ENCODE data around the gene EBF3.

The EBF3 gene

DNA sequence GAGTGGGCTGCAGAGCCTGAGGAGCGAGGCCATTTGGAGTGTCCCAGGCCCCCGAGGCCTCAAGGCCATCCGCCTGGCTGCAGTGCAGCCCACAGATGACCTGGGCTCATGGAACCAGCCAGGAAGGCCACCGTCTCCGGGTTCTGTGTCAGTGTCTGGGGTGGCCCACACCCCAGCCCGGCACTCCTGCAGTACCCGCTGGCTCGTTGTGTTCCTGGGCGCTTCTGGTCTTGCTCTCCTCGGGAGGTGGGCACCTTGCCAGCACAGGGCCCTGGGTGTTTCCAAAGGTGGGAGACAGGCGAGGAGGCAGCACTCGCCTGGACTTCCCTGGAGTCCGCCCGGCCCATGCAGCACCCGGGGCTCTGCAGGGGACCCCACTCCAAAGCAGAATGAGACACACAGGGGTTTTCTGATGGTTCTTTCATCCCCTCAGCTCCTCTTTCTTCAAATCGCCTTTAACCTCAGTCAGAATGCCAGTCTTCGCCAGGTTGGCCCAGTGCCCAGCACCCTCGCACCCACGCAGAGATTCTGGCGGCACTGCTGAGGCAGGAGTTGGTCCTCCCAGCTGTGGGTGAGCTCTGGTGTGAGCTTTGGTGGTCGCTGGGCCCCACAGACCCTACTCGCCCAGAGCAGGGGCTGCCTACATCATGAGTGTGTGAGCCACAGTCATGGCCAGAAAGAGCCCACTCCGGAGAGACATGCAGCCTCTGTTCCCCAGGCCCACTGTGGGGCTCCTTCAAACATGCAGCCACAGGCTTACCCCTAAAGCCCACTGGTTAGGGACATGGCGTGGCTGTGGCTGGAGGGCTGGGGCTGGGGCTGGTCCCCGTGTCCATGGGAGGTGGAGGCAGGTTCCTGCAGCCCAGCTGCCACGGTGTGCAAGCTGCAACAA lies 155.7 kb downstream of the EBF3 start:
- FAIRE-seq = no peak
- no peak for DNase-seq (ENCODE audit: low spot score)

DNA sequence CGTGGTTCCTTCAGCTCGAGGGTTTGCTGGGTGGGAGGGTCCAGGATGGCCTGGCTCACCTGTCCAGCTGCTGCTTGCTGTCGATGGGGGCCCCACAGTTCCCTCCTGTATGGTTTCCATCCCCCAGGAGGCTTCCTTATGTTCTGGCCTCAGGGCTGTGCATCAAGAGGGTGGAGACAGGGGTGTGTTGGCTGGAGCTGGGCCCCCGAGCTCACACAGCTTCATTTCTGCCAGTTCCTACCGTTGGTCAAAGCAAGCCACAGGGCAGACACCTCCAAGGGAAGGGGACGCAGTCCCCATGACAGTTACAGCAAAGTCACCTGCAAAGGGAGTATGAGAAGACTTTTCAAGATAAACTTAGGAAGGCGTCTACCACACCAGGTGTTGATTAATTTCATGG lies 156.9 kb downstream of the EBF3 start:
- DNase-seq (ENCODE audit: low spot score) (no peak), FAIRE-seq (no peak)

DNA sequence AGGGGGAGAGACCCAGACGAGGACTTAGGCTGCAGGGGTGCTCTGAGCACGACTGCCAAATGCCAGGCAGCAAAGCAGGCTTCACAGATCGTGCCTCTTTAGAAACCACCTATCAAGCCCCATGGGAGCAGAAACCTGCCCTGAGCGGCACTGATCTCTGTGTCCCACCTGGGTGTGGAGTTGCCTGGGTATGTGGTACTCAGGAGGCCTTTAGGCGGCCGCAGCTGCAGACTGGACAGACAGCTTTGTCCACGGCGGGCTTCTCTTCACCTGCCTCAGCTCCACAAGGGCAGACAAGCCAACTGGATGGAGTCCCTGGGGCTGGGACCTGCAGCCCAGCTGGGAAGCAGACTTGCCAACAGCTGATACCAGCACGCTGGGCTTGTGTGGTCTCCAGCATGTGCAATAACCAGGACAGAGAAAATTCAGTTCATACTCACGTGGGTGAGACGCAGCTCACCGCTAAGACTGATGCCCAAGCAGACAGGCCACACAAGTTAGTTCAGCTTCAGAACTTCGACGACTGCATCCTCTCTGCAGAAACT lies 163.2 kb downstream of the EBF3 start:
- no peak for FAIRE-seq

DNA sequence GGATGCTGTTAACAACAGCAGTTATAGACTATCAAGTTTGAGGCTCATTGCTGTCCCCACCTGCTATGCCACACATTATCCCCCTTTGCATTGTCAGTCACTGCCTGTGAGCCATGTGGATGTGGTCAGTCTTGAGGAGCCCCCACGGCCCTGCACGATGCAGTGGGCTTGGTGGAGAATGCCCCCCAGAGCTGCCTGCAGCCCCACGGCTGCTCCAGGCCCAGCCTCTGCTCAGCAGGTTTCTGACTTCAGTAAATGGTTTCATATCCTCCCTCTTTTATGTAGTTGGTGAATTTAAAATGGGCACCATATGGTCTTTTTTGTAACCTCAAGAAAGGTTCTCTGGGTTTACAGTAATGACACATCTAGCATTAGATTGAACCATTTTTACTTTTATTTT lies 164.1 kb downstream of the EBF3 start:
- FAIRE-seq = no peak

More for the DNA sequence above, 163.2 kb downstream of the EBF3 start:
- DNase-seq (ENCODE audit: low spot score) = no peak

DNA sequence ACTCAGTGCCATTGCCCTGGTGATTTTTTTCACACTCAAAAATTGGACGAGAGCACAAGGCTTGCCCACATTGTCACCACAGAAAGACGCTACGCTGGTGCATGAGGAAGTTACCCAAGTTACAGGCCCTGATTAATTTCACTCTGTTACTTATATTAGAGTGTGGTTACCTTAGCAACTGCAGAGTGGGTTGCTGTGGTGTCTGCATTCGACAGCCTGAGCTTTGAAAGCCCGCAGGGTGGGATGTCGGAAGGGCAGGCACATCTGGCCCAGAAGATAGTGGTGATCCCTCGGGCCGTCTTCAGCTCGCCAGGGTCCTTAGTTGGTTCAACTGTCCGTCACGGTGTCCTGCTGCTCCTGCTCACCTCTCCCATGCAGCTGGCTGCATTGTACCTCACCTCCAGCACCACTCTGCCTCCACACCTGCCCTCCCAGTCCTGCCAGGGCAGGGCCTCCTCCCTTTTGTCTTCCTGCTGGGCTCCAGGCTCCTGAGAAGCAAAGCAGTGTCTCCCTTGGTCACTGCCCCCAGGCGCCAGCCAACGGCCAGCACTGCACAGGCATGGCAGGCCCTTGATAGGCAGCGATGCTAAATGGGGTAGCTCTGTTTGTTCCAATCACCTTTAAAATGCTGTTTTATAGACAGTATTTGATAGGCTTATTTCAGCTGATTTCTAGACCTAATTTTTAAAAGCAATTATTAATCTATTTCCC lies 167.2 kb downstream of the EBF3 start:
- FAIRE-seq (no peak), DNase-seq (ENCODE audit: low spot score) (no peak)

More for the DNA sequence above, 164.1 kb downstream of the EBF3 start:
- no peak for DNase-seq (ENCODE audit: low spot score)

DNA sequence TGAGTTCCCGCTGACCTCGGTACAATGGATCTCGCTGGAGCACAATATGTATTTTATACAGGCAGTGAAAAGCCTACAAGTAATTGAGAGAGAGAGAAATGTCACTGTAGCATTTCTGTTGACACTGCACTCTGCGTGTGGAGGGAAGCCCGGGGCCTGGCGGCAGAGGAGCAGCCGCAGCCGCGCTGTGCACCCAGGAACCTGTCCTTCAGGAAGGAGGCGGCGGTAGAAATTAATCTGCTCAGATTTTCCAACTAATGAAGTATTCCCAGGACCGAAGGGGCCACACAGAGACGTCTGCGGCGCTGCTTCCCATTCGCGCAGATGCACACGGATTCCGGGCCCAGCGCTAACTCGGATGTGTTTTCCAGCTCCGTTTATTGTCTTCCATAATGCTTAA lies 170.1 kb downstream of the EBF3 start:
- DNase-seq (ENCODE audit: low spot score) = no peak
- no peak for FAIRE-seq

DNA sequence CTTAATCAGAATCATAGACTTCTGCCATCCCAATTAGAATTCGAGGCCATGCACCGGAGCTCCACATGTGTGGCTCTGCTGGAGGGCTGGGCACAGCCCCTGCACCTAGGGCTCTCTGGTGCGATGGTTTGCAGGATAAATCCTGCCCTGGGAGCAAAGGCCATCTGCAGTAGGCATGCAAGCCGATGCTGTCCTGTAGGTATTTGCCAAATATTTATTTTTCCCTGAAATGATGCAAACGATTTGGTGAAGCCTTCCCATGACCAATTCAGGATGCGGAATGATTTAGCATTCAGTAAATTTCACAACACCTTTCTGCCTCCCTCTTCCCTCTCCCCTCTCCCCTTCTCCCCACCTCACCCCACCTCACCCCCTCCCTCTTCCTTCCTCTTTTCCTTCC lies 170.6 kb downstream of the EBF3 start:
- DNase-seq (ENCODE audit: low spot score) = no peak
- no peak for FAIRE-seq

DNA sequence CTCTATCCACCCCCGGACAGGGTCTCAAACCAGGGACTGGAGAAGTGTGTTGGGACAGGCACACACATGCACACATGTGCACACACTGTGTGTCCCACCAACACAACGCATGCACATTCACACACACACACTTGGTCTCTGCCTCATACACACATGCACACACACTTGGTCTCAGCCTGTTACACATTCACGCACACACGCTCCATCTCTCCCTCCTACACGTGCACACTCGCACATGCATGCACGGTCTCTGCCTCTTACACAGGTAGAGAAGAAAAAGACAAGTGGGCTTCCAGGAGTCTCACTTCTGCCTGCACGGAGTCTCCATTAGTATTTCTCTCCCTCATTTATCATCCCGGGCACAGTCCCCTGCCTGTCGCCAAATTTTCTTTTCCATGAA lies 171.2 kb downstream of the EBF3 start:
- FAIRE-seq (no peak), DNase-seq (ENCODE audit: low spot score) (no peak)

DNA sequence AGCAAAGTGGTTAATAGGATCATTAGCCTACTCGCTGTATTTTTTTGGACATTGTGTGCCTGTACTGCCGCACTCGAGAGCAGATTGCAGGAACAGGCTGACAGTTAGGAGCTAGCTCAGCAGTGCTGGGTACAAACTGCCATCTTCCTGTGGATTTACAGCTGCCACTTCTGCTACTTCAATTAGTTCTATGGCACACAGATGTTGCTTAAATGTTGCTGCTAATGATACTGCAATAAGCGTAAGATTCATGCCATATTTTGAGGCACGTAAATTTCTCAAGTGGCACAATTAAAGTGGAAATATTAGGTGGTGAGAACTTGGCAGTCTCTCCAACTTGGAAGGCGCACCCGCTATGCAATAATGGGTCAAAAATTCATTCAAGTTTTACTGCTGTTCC lies 171.9 kb downstream of the EBF3 start:
- FAIRE-seq = no peak
- no peak for DNase-seq (ENCODE audit: low spot score)

DNA sequence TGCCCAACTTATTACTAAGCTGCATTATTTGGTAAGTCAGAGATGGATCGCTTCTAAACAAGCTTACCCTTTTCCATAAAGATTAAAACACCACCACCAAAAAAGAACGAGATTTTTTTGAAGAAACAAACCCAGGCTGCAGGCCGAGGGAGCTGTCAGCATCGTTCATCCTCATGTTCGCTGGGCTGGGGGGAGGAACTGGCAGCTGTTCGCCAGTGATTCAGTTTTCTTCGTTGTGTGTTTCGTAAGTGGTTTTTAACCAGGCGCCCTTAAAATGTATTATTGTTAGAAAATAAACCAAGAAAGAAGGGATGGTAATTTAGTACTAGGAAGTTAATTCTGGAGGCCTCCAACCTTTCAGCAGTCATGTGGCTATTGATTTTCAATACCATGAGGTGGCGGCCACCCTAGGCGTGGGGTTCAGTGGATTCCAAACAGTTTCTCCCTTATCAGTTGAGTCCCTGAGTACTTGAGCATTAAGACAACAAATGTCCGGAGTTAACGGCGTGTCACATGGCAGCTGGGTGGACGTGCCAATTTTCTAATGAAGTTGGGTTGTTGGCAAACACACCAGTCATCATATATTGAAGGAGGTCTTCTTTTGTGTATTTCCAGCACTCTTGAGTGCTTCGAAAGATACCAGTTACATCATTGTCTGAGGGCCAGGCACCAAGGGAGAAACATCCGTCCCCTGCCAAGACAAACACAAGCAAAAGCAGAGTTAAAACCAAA lies 173.2 kb downstream of the EBF3 start:
- FAIRE-seq = no peak
- DNase-seq (ENCODE audit: low spot score) = no peak

DNA sequence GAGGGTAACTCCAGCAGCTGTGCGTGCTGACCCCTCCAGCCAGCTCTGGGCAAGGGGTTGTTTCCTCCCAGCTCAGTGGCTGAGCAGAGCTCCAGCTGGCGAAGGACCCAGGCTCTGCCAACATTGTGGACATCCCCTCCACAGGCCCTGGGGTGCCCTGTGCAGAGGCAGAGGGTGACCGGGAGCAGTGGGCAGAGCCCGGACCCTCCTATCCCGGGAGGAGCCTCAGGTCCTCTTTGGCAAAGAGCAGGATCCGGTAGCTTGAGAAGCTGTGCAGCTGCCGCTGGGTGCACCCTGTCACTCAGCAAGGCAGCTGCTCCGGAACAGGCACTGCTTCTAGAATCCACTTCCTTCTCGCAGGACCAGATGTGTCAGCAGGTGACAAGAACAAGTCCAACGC lies 175.9 kb downstream of the EBF3 start:
- DNase-seq (ENCODE audit: low spot score) (no peak), FAIRE-seq (no peak)

DNA sequence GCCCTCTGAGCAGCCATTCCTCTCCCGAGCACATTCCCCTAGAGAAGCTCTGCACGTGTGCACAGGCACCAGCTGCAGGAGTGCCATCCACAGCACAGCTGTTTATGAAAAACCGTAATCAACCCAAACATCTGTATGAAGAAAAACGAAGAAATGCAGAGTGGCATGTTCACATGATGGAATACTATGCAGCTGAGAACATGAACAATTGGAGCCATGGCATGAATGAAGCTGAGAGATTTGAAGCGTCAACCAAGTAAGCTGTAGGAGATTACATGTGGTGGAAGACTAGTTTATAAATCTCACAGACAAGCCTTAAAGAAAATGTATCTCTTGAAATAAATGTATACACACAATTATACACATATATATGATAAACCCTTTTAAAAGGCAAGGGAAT lies 176.5 kb downstream of the EBF3 start:
- DNase-seq (ENCODE audit: low spot score) = no peak
- FAIRE-seq = no peak

DNA sequence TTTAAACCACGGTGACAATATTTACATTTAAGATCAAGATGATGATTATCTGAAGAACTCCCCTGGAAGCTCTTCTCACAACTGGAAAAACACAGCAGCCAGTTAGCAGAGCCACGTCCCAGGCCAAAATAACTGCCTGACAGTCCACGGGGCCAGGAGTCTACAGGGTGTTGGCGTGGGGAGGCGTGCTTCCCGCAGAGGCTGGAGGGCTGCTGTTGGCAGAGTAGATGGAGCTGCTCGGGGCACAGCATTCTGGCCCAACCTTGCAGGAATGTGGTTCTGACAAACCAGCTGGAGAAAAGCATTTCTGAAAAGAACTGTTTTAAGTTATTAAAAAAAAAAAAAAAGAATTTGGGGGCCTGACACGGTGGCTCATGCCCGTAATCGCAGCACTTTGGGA lies 177.9 kb downstream of the EBF3 start:
- FAIRE-seq (no peak), DNase-seq (ENCODE audit: low spot score) (no peak)

DNA sequence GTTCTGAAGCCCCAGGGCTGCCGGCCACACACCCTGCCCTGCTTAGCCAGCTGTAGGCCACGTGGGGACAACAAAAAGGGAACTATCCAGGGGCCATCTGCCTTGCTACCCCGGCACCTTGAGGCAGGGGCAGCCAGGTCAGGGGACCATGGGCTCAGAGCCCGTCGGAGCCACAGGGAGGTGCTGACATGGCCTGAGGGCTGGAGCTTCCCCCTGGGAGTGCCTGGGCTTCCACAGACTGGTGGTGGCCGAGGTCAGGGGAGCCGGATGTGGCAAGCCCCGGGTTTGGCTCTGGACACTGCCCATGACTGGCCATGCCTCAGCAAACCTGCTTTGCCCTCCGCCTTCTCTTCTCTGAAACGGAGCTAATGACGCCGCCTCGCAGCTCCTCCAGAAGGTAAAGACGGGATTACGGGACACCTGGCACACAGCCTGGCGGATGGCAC lies 178.5 kb downstream of the EBF3 start:
- DNase-seq (ENCODE audit: low spot score) = no peak

More for the DNA sequence above, 178.5 kb downstream of the EBF3 start:
- no peak for FAIRE-seq

Measured in RCC 7860 (cell line).